GM12878 (cell line): ENCODE data around the gene ZNF3. TPM values are rescaled to one million over a fixed set of nuclear protein-coding genes. Genes with fewer than 3 reads are reported as not detected.

Experiments used
- ASH2L ChIP-seq: fragments of 300-600, 200-600 bp; sonication (generic); IDR thresholded peaks from 2 replicates; pipeline ENCODE4 v1.6.1; 2017; ENCODE audit warnings: low read depth, mild to moderate bottlenecking, borderline replicate concordance
- BCL11A ChIP-seq: IDR thresholded peaks from 2 replicates; pipeline ENCODE4 v1.6.1; 2011; ENCODE audit warnings: low read depth, low read length
- BHLHE40 ChIP-seq, 2 experiments: fragments of 450-650 bp in 1 of 2; IDR thresholded peaks; 2 replicates each; pipeline ENCODE4 v1.6.1; 2011 to 2017; ENCODE audit warnings: low read depth in 2 of 2, borderline replicate concordance in 1 of 2, improper control_type of control experiment in 1 of 2, low read length in 1 of 2, mild to moderate bottlenecking in 1 of 2
- BRCA1 ChIP-seq: IDR thresholded peaks from 2 replicates; pipeline ENCODE4 v1.6.1; 2011; ENCODE audit warnings: low read depth, low read length, improper control_type of control experiment
- CBX3 ChIP-seq: fragments of 200-600 bp; sonication (generic); IDR thresholded peaks from 2 replicates; pipeline ENCODE4 v1.6.1; 2016; ENCODE audit warnings: low read depth, borderline replicate concordance
- CHD2 ChIP-seq: IDR thresholded peaks from 2 replicates; pipeline ENCODE4 v1.6.1; 2011; ENCODE audit warnings: low read depth, low read length, improper control_type of control experiment, borderline replicate concordance
- EED ChIP-seq: sonication (generic); IDR thresholded peaks from 2 replicates; pipeline ENCODE4 v1.6.1; 2016; ENCODE audit warnings: antibody characterized with exemption, low read depth
- MEF2B ChIP-seq: fragments of 450-650 bp; IDR thresholded peaks from 2 replicates; pipeline ENCODE4 v1.6.1; 2018; ENCODE audit warnings: mild to moderate bottlenecking, moderate library complexity; ENCODE audit not compliant: partially characterized antibody, poor library complexity, severe bottlenecking
- MTA2 ChIP-seq: fragments of 450-650 bp; IDR thresholded peaks from 2 replicates; pipeline ENCODE4 v1.6.1; 2016; ENCODE audit warnings: low read depth, mild to moderate bottlenecking, moderate library complexity
- MTA3 ChIP-seq: IDR thresholded peaks from 2 replicates; pipeline ENCODE4 v1.6.1; 2012; ENCODE audit warnings: low read length, inconsistent platforms, borderline replicate concordance
- PAX5 ChIP-seq: IDR thresholded peaks from 2 replicates; pipeline ENCODE4 v1.6.1; 2011; ENCODE audit warnings: low read depth, low read length, borderline replicate concordance
- PML ChIP-seq: IDR thresholded peaks from 2 replicates; pipeline ENCODE4 v1.6.1; 2012; ENCODE audit warnings: low read length, inconsistent platforms
- POLR2AphosphoS5 ChIP-seq: IDR thresholded peaks from 2 replicates; pipeline ENCODE4 v1.6.1; 2011; ENCODE audit warnings: mild to moderate bottlenecking, low read length, inconsistent platforms
- SP1 ChIP-seq: IDR thresholded peaks from one replicate; pipeline ENCODE4 v1.6.1; 2011; ENCODE audit warnings: low read depth, low read length
- SREBF1 ChIP-seq: IDR thresholded peaks from 2 replicates; pipeline ENCODE4 v1.6.1; 2012; ENCODE audit warnings: mild to moderate bottlenecking, low read length
- ZNF24 ChIP-seq: fragments of 450-650 bp; IDR thresholded peaks from 2 replicates; pipeline ENCODE4 v1.6.1; 2017; ENCODE audit warnings: antibody characterized with exemption, mild to moderate bottlenecking
- ZNF384 ChIP-seq: IDR thresholded peaks from 2 replicates; pipeline ENCODE4 v1.6.1; 2012; ENCODE audit warnings: low read depth, mild to moderate bottlenecking, low read length, improper control_type of control experiment, borderline replicate concordance
- polyA plus RNA-seq, 11 experiments: library from polyadenylated mRNA; depleted of rRNA in 4 of 11; unstranded in 6 of 11; stranded (reverse) in 5 of 11; fragments of >200 nt; fragmentation: Nextera tagmentation in 4 of 11; fragmentation: Illumina TruSeq in 1 of 11; extraction: Ambion mirVana in 4 of 11; extraction: Trizol in 1 of 11; gene quantifications; 1 replicate in 1 of 11; 2 replicates in 10 of 11; pipeline versions ENCODE4 v1.2.1 to v1.2.3, GENCODE V29; 2011 to 2016; ENCODE audit warnings: inconsistent platforms in 2 of 11, missing spikeins in 2 of 11, low read depth in 1 of 11
- total RNA-seq, 4 experiments: library from RNA; depleted of rRNA in 3 of 4; stranded (reverse); fragments of >200 nt in 3 of 4; fragmentation: Illumina TruSeq in 1 of 4; extraction: Trizol in 1 of 4; gene quantifications; 2 replicates each; pipeline versions ENCODE4 v1.2.1 to v1.2.3, GENCODE V29; 2013 to 2021
- TF ChIP-seq, protein P1 (sequence below): fragments of 450-650 bp; IDR thresholded peaks from 2 replicates; pipeline ENCODE4 v1.6.1; 2018; ENCODE audit warnings: borderline replicate concordance, mild to moderate bottlenecking; ENCODE audit not compliant: partially characterized antibody
- TF ChIP-seq, protein P2 (sequence below): IDR thresholded peaks from 2 replicates; pipeline ENCODE4 v1.6.1; 2012; ENCODE audit warnings: low read depth, low read length, improper control_type of control experiment
- TF ChIP-seq, protein P3 (sequence below): fragments of 450-650 bp; IDR thresholded peaks from 2 replicates; pipeline ENCODE4 v1.6.1; 2017; ENCODE audit warnings: mild to moderate bottlenecking
- TF ChIP-seq, protein P4 (sequence below): fragments of 450-650 bp; formaldehyde crosslinking; IDR thresholded peaks from 2 replicates; pipeline ENCODE4 v1.4.0; 2020; ENCODE audit warnings: mild to moderate bottlenecking, moderate library complexity

The ZNF3 gene
- total and polyA plus RNA-seq, 10 of the 15 experiments (the other 5 are each of a cell fraction or from before 2014, with no cell fraction given), result 17.2 to 37.4 (median 29.4) TPM

DNA sequence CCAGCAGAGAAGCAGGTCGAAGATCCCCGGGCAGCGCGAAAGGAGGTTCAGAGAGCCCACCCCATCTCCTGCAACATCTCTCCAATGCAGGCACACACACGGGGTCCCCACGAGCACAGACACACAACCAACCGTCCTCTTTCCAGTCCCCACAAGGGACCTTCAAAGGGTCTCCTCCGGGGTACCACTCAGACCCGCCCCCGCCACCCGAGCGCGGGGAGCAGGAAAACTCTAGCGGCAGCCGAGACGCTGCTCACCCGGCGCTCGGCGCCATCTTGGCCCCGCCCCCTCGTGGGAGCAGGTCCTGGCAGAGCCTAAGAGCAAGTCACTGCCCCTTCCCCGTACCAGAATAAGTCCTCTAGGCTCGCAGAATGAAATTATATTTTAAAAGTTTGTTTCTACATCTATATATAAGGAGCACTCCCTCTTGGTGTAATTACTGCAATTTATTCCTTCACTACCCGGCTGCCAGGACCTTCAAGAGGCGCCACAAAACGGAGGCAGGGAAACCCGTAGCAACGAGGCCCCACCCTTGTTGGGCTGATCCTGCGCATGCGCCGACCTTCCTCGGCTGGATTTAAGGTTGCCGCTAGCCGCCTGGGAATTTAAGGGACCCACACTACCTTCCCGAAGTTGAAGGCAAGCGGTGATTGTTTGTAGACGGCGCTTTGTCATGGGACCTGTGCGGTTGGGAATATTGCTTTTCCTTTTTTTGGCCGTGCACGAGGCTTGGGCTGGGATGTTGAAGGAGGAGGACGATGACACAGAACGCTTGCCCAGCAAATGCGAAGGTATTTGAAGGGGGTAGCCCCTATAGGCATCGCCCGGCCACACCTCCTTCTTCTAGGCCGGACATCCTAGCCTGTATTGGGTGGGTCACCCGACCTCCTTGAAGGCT lies 37.8 kb upstream of the ZNF3 start, which contains the start of the genes CNPY4 and TAF6 (continued):
- TF ChIP-seq CHD2 (peak; percentile 43; the same call in 1 of the 2 replicates), CBX3 (no peak), PML (peak; percentile 80; the same call in 1 of the 2 replicates), BCL11A (no peak), MEF2B (peak; percentile 70), PAX5 (no peak), ZNF24 (no peak), SP1 (peak; percentile 59), EED (no peak), BHLHE40 (IDR thresholded peaks at IDR 0.05; ENCODE audit: borderline replicate concordance in 1 of 2, low read depth in 2 of 2, low read length in 1 of 2) (no peak; a peak in 1 of 4 replicates), MTA2 (no peak), BRCA1 (no peak), MTA3 (no peak; the same call in 1 of the 2 replicates), ZNF384 (no peak), ASH2L (0 out of 2 replicates have a peak, but pooled peaks have one; percentile 39), SREBF1 (no peak), POLR2AphosphoS5 (peak; percentile 73; the same call in 1 of the 2 replicates)
- TF ChIP-seq, protein P1, sequence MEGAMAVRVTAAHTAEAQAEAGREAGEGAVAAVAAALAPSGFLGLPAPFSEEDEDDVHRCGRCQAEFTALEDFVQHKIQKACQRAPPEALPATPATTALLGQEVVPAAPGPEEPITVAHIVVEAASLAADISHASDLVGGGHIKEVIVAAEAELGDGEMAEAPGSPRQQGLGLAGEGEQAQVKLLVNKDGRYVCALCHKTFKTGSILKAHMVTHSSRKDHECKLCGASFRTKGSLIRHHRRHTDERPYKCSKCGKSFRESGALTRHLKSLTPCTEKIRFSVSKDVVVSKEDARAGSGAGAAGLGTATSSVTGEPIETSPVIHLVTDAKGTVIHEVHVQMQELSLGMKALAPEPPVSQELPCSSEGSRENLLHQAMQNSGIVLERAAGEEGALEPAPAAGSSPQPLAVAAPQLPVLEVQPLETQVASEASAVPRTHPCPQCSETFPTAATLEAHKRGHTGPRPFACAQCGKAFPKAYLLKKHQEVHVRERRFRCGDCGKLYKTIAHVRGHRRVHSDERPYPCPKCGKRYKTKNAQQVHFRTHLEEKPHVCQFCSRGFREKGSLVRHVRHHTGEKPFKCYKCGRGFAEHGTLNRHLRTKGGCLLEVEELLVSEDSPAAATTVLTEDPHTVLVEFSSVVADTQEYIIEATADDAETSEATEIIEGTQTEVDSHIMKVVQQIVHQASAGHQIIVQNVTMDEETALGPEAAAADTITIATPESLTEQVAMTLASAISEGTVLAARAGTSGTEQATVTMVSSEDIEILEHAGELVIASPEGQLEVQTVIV, result no peak
- TF ChIP-seq, protein P2, sequence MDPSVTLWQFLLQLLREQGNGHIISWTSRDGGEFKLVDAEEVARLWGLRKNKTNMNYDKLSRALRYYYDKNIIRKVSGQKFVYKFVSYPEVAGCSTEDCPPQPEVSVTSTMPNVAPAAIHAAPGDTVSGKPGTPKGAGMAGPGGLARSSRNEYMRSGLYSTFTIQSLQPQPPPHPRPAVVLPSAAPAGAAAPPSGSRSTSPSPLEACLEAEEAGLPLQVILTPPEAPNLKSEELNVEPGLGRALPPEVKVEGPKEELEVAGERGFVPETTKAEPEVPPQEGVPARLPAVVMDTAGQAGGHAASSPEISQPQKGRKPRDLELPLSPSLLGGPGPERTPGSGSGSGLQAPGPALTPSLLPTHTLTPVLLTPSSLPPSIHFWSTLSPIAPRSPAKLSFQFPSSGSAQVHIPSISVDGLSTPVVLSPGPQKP, result no peak
- TF ChIP-seq, protein P3, sequence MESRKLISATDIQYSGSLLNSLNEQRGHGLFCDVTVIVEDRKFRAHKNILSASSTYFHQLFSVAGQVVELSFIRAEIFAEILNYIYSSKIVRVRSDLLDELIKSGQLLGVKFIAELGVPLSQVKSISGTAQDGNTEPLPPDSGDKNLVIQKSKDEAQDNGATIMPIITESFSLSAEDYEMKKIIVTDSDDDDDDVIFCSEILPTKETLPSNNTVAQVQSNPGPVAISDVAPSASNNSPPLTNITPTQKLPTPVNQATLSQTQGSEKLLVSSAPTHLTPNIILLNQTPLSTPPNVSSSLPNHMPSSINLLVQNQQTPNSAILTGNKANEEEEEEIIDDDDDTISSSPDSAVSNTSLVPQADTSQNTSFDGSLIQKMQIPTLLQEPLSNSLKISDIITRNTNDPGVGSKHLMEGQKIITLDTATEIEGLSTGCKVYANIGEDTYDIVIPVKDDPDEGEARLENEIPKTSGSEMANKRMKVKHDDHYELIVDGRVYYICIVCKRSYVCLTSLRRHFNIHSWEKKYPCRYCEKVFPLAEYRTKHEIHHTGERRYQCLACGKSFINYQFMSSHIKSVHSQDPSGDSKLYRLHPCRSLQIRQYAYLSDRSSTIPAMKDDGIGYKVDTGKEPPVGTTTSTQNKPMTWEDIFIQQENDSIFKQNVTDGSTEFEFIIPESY, result no peak
- TF ChIP-seq, protein P4, sequence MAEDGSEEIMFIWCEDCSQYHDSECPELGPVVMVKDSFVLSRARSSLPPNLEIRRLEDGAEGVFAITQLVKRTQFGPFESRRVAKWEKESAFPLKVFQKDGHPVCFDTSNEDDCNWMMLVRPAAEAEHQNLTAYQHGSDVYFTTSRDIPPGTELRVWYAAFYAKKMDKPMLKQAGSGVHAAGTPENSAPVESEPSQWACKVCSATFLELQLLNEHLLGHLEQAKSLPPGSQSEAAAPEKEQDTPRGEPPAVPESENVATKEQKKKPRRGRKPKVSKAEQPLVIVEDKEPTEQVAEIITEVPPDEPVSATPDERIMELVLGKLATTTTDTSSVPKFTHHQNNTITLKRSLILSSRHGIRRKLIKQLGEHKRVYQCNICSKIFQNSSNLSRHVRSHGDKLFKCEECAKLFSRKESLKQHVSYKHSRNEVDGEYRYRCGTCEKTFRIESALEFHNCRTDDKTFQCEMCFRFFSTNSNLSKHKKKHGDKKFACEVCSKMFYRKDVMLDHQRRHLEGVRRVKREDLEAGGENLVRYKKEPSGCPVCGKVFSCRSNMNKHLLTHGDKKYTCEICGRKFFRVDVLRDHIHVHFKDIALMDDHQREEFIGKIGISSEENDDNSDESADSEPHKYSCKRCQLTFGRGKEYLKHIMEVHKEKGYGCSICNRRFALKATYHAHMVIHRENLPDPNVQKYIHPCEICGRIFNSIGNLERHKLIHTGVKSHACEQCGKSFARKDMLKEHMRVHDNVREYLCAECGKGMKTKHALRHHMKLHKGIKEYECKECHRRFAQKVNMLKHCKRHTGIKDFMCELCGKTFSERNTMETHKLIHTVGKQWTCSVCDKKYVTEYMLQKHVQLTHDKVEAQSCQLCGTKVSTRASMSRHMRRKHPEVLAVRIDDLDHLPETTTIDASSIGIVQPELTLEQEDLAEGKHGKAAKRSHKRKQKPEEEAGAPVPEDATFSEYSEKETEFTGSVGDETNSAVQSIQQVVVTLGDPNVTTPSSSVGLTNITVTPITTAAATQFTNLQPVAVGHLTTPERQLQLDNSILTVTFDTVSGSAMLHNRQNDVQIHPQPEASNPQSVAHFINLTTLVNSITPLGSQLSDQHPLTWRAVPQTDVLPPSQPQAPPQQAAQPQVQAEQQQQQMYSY, result no peak
